Fibroblast of villous mesenchyme (primary cell): ENCODE measurements around the gene ATP5IF1. TPM values are rescaled to one million over a fixed set of nuclear protein-coding genes. Genes with fewer than 3 reads are reported as not detected.
A peak's percentile ranks its signal among the peaks of the same experiment; 100 is the strongest.

Source experiments
- DNase-seq: peaks from one replicate; pipeline ENCODE4 v3.0.0-alpha.2; 2010; ENCODE audit warnings: low read depth
- H3K4me3 ChIP-seq: 2 replicates; pipeline ENCODE4 v1.5.1; 2011; ENCODE audit warnings: low read depth, mild to moderate bottlenecking, low read length
- total RNA-seq: library from RNA; depleted of rRNA; stranded (reverse); fragments of >200 nt; gene quantifications from 2 replicates; pipeline ENCODE4 v1.2.3, GENCODE V29; 2012
- TF ChIP-seq, protein P1 (sequence below): IDR thresholded peaks from 2 replicates; pipeline ENCODE4 v1.5.1; 2012; ENCODE audit warnings: low read depth, mild to moderate bottlenecking, low read length; ENCODE audit not compliant: insufficient read depth

Gene ATP5IF1
- total RNA-seq, 1 donor: 89.4 TPM

DNA sequence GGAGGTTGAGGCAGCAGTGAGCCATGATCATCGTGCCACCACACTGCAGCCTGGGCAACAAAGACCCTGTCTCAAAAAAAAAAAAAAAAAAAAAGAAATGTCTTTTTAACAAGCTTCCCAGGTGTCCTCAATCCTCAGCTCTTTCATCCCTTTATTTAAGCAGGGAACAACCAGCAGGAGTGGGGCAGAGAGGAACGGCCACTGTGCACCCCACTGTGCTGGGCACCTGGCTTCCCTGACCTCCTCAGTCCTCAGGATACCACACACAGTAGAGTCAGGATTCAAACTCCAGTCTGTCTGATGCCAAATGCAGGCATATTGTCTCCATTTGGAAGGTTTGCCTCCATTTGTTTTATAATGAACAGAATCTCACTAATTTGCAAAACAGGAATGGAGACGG is 39.6 kb upstream of the ATP5IF1 start:
- H3K4me3 ChIP-seq: no peak overlapping the region
- TF ChIP-seq, protein P1, sequence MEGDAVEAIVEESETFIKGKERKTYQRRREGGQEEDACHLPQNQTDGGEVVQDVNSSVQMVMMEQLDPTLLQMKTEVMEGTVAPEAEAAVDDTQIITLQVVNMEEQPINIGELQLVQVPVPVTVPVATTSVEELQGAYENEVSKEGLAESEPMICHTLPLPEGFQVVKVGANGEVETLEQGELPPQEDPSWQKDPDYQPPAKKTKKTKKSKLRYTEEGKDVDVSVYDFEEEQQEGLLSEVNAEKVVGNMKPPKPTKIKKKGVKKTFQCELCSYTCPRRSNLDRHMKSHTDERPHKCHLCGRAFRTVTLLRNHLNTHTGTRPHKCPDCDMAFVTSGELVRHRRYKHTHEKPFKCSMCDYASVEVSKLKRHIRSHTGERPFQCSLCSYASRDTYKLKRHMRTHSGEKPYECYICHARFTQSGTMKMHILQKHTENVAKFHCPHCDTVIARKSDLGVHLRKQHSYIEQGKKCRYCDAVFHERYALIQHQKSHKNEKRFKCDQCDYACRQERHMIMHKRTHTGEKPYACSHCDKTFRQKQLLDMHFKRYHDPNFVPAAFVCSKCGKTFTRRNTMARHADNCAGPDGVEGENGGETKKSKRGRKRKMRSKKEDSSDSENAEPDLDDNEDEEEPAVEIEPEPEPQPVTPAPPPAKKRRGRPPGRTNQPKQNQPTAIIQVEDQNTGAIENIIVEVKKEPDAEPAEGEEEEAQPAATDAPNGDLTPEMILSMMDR: no peak
- no peak for DNase-seq

DNA sequence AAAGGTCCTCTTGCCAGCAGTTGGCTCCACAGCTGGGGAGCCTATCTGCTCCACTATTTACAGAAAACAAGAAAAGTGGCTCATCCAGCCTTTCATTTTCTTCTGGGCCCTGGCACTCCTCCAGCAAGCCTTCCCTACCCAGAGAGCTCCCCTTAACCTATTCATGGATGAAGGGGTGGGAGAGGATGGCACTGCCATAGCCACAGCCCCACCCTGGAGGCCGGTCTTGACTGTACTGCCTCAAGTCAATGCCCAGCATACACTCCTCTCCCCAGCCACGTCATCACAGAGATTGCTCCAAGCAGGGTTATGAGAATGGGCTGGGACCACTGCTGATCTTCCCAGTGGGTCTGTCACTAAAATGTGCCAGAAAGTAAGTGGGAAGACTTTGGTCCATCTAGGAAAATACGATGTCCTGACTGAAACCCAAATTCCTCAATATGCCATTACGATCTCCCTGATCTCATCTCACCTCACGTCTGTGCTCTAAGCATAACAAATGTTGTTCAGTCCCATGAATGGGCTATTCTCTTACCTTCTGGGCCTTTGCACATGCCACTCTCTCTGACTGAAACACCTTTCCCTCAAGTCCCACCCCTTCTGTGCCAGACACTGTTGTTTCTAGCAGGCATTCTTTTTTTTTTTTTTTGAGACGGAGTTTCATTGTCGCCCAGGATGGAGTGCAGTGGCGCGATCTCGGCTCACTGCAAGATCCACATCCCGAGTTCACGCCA is 38.1 kb upstream of the ATP5IF1 start:
- TF ChIP-seq, protein P1: no peak
- DNase-seq: no peak
- no peak overlapping the region for H3K4me3 ChIP-seq

DNA sequence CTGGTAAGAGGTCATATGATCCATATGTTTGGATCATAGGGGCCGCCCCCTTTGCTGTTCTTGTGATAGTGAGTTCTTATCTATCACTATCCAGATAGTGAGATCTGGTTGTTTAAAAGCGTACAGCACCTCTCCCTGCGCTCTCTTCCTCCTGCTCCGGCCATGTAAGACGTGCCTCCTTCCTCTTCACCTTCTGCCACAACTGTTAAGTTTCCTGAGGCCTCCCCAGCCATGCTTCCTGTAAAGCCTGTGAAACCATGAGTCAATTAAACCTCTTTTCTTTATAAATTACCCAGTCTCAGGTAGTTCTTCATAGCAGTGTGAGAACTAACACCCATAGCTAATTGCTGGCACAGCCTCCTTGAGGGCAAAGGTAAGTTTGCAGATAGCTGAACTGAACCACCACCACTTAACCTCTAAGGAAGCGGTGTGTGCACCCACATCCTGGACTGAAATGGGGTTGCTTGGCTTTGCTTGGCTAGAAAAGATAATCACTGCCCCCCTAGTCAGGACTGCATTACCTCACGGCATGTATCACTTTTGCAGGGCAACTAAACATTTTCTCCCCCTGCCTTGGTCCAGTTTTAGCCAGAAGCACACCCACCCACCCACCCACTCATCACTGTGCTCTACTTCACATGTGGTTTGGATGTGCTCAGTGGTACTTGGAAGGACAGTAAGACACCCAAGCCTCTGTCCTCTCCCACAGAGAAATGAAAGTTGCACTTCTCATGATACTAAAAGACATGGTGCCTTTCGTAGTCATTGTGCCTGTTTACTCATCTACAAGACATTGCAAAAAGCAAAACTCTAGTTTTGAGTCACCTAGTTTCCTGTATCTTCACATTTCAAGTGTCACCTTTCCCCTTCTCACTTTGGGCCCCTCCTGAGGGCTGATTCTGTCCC is 36.3 kb upstream of the ATP5IF1 start:
- no peak for DNase-seq
- TF ChIP-seq, protein P1: no peak
- H3K4me3 ChIP-seq: no peak overlapping the region

DNA sequence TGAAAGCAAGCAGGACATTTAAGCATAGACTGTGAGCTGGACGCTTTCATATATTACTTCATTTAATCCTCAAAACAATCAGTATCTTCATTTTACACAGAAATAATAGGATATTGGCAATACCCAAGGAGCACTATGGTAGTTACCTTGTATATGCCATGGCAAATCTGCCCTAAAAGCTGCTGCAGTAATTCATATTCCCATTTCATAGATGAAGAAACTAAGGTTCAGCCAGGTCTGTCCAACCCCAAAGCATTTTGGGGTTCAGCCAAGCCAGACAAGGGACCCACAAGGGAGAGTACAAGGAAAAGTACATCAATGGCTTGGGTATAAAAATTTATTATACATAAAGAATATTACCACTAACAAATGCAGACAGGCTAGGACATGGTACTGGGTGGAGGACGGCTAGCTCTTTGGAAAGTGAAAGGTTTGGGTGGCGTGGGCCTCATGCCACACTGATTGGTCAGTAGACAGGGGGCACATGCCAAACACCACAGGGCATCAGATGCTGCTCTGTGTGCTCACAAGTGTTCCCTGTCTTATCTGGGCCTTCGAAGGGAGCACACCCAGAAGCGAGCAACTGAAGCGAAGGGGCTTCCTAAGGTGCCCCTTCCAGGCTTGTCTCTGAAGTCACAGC is 35.6 kb upstream of the ATP5IF1 start:
- no peak overlapping the region for H3K4me3 ChIP-seq
- TF ChIP-seq, protein P1: no peak
- DNase-seq: no peak

DNA sequence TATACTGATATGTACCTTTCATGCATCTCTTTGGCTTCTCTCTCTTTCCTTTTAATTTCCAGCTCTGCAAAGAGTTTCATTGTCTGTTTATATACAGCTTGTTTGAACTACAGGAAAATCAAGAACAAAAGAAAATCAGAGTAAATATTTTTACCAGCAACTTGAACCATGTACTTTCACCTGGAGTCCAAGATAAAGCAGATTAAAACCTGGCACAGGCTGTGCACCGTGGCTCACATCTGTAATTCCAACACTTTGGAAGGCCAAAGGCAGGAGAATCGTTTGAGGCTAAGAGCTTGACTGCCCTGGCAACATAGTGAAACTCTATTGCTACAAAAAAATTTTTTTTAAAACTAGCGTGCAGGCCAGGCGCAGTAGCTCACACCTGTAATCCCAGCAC is 30.7 kb upstream of the ATP5IF1 start:
- H3K4me3 ChIP-seq: no peak overlapping the region
- TF ChIP-seq, protein P1: no peak
- DNase-seq: no peak

DNA sequence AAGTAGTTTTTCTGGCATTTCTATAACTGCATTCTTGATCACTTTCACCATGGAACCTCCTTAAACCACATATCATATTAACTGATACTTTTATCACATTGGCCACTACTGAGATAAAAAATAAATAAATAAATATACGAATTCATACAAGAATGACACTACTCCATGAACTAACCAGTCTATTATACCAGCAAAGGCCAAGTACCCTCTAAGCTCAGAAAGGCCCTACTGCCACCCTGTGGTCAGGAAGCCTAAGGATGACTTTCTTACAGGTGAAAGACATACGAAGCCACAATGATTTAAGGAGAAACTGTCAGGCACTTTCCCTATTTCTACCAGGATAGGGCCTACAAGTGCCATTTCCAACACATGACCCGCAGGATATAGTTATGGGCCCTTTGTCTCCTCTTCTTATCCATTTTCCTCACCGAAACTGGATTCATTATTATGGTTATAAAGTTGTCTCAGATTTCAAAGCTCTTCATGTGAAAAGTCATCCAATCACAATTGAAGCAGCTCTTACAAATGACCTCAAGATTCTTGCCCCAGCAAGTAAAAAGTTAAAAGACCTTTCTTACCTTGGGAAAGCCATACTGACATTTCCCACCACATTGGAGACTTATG is 27.0 kb upstream of the ATP5IF1 start:
- no peak overlapping the region for H3K4me3 ChIP-seq
- DNase-seq: peak; percentile 79
- TF ChIP-seq, protein P1: peak; percentile 82
